ENCODE data around the gene PRKRIP1.
"Not testable (repeated sequence)": the region's sequence is repeated elsewhere in the genome, so short reads cannot be mapped to it uniquely, and the experiment has no call there.

GRCh38 chr7:102364394-102364886 lies 31.7 kb upstream of the PRKRIP1 start:
- TF ChIP-seq CTCF (conservative IDR thresholded peaks at IDR 0.05 in 1 of 2, IDR thresholded peaks at IDR 0.05 in 1 of 2; ENCODE audit: extremely low read depth in 1 of 2, insufficient read depth in 1 of 2, low read depth in 1 of 2, low read length in 2 of 2); EZH2 (IDR thresholded peaks at IDR 0.05; ENCODE audit: borderline replicate concordance, low read length): not testable (repeated sequence)
